GM18867 (cell line): ENCODE measurements around the gene LRRC8D.
A peak's percentile ranks its signal among the peaks of the same experiment; 100 is the strongest.

Source experiments
- ATAC-seq: cut with Tn5 transposase; IDR thresholded peaks from one replicate; pipeline ENCODE4 v1.9.1; 2021; ENCODE audit warnings: mild to moderate bottlenecking, moderate library complexity; ENCODE audit not compliant: unreplicated experiment

Gene LRRC8D

GRCh38 chr1:89806616-89807015 is 14.2 kb upstream of the LRRC8D start:
- no peak for ATAC-seq

DNA sequence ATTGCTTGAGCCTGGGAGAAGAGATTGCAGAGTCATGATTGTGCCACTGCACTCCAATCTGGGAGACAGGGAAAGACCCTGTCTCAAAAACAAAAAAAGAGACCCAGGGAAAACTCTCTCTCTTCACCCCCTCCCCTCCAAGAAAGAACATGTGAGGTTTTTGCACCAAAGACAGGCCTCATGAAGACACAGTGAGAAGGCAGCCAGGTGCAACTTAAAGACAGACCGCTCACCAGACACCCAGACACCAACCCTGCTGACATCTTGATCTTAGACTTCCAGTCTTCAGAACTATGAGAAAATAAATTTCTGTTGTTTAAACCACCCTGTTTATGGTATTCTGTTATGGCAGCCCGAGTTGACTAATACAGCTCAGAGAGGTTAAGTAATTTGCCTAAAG is 13.3 kb upstream of the LRRC8D start:
- no peak for ATAC-seq

DNA sequence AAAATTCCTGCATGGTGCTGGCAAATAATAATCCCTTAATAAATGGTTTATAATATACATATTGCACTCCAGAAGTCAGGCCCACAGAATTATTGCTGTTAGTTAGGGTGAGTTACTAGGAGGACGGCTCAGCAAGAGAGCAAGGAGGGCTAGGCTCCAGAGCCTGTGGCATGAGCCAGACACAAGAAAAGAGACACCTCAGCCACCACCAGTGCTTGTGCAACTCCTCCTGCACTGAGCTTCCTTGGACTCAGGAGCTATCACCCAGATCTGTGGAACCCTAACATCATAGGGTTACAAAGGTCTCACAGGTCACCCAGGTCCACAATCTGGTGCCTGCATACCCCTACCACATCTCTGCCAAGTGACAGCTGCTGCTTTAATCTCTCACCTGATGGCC is 12.8 kb upstream of the LRRC8D start:
- no peak for ATAC-seq

DNA sequence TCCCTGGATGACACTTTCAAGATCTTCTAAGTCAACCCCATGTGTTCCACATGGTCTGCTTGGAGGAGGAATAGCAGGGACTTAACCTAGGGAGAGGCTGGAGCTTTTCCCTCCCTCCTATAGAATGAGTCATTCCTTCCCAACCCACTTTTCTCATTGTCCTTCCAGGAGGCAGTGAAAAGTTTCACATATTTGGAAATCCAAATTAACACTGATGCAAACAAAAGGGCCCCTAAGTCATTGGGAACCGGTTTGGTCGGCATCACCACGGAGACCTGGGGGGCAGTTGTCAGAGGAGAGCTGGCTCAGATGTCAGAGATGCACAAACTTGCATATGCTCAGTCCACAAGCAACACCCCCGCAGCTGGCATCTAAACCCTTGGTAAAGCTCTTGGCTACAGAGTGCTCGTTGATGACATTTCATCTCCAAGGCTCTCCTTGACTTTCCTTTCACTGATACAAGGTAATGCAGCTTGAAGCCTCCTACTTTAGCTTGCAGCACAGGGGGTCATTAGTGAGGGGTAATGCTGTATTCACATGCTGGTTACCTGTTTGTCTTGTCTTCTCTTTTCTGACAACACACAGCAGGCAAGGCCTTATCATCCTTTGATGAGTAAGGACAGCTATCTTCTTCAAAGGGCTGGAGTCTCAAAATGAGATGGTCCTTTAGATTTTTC is 12.3 kb upstream of the LRRC8D start:
- no peak for ATAC-seq

DNA sequence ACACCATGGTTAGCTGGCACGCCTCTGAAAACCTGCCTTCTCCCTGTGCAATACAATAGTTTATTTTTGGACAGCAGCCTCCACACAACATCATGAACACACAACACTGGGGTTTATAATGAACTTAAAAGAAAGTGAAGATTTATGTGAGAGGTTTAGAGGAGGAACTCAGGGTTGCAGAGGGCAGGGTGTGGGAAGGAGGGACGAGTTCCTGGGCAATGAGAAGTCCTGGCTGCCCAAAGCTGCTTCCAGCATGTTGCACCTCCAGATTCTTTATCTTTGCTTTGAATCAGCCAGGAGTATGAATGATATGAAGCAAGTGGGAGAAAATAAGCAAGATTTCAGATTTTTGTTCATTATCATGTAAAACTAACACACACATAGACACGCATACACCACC is 11.3 kb upstream of the LRRC8D start:
- ATAC-seq: no peak

- no peak for ATAC-seq
Observed at GRCh38 chr1:89810302-89810701, 10.5 kb upstream of the LRRC8D start.

DNA sequence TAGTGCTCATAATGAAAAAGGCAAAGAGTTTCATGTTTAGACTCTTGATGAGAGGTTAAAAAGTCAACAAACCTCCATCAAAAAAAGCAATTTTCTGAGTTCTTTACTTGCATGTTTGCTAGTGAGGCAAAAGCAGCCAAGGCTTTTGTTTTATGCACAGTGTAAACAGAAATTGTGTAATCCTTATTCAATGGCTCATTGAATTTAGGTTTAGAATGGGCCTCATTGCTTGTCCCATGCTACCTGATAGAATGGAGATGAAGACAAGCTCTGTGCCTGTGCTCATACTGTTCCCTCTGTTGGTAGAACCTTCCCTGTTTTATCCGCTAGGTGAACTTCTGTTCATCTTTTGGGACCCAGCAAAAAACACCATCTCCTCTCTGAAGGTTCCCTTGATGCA is 10.0 kb upstream of the LRRC8D start:
- no peak for ATAC-seq

DNA sequence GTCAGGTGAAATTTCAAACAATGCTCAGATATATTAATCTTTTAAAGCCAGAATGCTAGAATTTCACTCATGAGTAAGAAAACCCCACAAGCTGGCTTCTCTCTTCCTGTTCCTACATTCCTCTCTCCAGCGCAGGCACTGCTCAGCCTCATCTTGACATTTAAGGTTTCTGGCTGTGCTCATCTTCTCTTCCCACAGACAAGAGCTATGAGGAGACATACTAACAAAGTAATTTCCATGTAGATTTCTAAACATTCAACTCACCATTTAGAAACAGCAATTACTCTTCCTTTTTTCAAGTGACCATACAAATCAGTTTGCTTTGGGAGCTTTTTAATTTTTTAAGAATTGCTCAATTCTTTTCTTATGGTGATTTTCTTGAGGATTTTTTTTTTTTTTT is 7.8 kb upstream of the LRRC8D start:
- ATAC-seq: no peak

DNA sequence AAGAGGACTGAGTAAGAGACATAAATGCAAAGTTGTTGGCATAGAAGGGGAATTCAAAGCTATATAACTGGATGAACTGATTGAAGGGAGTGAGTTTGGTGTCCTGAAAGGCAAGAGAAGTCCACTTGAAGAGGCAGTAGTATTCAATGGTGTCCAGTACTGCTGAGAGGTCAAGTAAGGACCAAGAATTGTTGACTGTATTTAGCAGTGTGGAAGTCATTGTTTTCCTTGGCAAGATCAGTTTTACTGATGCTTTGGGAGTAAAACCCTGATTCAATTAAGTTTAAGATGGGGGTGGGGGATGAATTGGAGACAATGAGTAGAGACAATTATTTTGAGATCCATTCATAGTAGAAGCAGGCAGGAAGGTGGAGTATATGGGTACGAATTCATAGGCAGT is 5.8 kb upstream of the LRRC8D start:
- no peak for ATAC-seq

DNA sequence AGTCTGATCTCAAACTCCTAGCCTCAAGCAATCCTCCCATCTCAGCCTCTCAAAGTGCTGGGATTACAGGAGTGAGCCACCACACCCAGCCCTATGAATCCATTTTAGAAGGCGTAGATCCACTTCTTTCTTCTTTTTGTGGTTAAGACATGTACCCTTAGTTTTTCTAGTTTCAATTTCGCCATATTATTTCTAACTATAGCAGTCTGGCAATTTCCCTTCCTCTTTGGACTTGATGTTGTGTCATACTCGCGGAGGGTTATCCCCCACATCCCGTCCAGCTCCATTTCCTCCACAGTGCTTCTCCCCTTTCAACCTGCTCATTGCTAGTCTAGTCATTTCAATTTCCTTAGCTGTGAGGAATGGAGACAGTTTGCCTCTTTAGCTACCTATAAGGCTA is 5.2 kb upstream of the LRRC8D start:
- ATAC-seq: no peak

DNA sequence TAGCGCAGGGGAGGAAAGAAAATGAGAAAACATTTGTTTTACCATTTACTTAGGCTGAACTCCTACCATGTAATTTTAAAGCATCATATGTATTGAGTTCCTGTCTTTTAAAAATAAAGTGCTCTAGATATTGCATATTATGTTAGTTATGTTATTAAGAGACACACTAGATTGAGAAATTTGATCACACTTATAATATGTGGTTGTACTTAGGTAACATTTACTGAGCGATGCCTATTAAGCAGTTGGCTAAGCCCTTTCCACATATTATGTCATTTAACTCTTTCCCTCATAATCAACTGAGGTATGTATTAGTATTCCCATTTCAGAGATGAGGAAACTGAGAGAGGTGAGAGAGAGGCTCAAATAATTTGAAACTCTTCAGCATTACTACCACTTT is 4.5 kb upstream of the LRRC8D start:
- ATAC-seq: no peak

DNA sequence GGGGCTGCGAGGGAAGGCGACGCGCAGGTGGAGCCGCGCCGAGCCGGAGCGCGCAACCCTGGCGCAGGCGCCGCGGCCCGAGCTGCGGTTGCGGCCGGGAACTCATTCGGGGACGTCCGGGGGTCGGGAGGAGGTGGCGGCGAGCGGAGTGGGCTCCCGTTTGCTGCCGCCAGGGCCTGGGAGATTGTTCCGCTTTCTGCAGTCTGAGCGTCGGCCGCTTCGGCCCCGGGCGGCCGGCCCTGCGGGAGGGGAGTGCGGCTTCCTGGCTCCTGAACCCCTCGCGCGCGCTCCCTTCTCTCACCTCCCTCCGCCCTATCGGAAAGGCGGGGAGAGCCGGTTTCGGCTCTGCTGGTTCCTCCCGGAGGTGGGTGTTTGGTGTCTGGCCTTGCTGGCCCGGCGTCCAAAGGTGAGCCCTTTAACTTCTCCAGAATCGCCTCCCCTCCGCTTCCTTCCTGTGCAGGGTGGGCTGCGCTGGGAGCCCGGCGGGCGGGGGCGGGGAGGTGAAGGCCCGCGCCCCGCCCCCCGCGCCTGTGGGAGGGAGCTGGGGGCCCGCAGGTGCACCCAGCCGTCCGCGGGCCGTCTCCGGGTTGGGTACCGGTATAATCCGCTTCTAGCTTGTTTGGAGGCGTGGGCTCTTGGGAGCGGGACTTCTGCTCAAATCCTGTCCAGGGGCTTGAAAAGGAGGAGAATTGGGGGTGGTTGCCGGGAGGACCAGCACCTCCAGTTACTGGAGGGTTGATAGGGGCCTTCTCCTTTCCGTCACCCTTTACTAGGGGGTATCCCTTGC is 683 bp downstream of the LRRC8D start:
- ATAC-seq: peak; percentile 63

DNA sequence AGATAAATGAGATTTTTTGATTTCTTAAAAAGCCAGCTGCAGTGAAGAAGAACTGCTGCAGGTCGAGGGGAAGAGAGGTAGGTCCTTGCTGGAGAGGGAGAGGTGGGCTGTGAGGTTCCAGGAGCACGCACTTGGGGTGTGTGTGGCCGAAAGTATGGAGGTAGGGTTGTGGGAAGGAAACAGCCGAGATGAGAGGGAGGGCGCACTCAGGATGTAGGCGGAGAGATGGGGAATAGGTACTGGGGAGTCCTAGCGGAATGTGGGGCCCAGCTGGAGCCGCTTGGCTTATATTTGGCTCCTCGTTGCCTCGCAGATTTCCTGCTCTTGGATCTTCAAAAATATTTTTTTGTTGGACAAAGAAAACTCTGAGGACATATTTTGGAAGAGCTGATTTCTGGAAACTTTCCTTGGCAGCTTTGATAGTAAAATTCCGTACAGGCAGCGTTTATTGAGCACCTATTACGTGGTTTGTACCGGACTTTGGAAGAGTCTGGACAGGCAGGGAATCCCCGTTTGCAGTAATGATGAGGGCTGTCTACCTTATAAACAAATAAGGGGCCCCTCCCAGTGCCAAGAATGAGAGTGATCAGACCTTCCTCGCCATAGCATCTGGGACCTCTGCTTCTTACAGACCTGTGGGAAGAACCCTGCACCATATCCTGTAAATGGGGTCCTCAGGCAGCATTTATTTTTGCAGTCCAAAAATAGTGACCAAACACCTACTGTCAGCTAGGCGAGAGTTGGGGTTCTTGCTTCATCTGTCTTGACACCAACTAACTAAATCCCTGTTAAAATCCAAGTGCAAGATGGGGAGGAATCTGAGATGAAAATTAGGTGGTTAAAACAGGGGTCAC is 1.5 kb downstream of the LRRC8D start:
- ATAC-seq: no peak

- no peak for ATAC-seq
Observed at GRCh38 chr1:89822999-89823628, 2.3 kb downstream of the LRRC8D start.

DNA sequence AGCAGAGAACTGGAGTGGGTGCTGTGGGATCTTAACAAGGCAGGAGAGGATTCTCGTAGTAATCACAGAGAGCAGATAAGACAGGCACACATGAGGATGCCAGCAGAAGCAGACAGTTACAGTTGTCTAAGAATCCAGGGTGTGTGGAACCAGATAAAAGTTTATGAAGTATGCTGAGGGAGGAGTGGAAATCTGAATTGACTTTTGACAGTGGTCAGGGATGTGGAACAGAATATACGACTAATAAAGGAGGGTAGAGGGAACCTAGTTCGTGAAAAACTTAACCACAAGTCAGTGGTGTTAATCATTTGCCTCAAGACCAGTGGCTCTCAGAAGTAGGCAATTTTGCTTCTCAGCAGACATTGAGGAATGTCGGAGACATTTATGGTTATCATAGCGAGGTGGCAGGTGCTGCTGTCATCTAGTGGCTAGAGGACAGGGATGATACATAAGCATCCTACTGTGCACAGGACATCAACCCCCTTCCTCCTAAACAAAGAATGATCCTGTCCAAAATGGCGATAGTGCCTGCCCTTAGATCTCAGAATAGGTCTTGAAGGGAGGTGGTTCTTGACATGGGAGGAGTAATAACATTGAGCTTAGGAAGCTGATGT is 3.0 kb downstream of the LRRC8D start:
- ATAC-seq: no peak

GRCh38 chr1:89826594-89826993 is 5.8 kb downstream of the LRRC8D start:
- no peak for ATAC-seq

- ATAC-seq: no peak
Observed at GRCh38 chr1:89827330-89827729, 6.5 kb downstream of the LRRC8D start.

GRCh38 chr1:89827902-89828301 is 7.1 kb downstream of the LRRC8D start:
- no peak for ATAC-seq

- ATAC-seq: no peak
Observed at GRCh38 chr1:89829186-89829585, 8.4 kb downstream of the LRRC8D start.

DNA sequence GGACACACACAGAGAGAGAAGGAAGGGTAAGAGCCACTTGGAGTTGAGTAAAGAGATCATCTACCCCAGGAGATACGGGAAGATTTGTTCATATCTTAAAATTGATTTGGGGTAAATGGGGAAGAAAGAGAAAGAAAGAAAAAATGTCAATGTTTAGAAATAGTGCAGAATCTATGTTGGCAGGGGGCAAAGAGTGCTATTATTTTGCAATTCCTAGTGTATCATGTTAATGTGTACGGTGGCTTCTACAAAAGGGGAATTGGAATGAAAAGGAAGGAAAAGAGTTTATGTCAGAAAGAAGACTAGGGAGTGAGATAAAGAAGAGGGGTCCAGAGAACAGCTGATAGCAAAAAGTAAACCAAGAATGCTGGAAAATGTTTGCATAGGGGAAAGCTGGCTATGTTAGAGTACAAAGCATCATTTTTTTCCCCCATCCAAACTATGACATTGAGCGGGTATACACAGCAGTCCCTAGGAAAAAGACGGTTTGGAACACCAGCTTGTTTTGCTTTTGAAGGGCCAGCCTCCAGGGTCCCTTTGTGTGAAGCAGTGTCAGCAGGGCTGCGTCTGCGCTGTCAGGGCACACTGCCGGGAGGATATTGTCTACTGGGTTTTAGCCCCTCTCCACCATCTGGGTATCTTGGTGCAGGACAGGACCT is 10.8 kb downstream of the LRRC8D start:
- no peak for ATAC-seq
